SW480 (cell line): Measurements from ENCODE around the gene ENDOG.
"Not testable (repeated sequence)": the region's sequence is repeated elsewhere in the genome, so short reads cannot be mapped to it uniquely, and the experiment has no call there.

ENCODE experiments used
- DNase-seq: peaks from one replicate; pipeline ENCODE4 v3.0.0-alpha.2; 2016; ENCODE audit warnings: low spot score

ENDOG gene

DNA sequence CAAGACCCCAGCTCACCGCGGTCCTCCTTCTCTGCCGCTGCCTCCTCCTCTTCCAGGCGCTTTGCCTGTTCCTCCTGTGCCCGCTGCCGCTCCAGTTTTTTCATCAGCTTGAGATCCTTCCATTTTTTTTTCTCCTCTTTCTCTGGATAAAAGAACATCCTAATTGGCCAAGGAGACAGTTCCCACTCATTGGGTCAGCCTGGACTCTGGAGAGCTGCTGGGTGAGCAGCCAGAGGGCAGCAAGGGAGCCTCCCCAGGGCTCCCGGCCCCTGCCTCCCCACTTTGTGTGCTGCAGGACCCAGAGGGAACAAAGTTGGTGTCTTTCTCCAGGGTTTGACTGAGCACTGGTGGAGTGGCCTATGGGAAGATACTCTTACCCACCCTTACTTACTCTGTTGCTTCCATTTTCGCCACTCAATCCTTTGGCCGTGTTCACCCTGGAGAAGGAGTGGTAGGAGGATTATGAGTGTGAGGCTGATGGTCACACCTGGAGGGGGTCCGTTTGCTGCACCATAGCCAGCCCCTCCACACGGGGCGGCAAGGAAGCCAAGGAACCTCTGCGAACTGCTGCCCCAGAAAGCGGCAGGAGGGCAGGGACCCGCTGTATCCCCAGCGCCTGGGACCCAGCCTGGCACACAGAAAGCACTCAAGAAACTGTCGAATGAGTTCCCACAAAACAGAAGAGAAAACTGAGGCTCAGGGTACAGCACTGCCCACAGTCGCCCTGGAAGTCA lies 10.6 kb downstream of the ENDOG start:
- no peak for DNase-seq

DNA sequence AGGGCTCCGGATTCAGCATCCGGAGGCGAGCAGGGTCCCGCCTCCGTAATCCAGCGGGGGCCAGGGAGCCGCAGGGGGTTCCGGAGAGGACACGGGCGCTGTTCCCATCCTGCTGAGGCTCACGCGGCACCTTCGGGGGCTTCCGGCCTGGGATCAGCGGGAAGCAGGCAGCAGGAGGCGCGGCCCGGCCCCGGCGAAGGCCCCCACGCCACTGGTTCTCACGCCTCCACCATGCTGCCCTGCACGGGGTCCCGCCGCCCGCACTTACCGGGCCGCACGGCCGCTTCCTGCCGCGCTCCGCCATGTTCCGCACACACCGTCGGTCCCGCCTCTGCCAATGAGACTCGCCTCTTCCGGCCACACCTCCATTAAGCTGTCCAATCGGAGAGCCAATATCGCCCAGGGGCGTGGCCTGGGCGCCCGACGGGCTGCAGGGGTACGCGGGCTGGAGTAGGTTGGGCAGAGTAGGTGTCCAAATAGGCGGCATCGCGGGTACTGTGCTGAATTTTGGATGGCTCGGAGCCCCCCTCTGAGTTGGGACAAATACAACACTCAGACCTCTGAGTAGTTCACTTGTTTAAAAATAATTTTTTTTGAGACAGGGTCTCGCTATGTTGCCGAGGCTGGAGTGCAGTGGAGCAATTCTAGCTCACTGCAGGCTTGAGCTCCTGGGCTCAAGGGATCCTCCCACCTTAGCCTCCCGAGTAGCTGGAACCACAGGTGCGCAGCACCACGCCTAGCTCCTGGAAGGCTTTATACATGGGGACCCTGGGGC lies 11.4 kb downstream of the ENDOG start, which contains the start of gene SPOUT1:
SPOUT1 (minus strand) TSS at position 318 of the 775 bp plus-strand sequence; CDS start at position 304, 14 bp downstream.
- peak; percentile 94 for DNase-seq

DNA sequence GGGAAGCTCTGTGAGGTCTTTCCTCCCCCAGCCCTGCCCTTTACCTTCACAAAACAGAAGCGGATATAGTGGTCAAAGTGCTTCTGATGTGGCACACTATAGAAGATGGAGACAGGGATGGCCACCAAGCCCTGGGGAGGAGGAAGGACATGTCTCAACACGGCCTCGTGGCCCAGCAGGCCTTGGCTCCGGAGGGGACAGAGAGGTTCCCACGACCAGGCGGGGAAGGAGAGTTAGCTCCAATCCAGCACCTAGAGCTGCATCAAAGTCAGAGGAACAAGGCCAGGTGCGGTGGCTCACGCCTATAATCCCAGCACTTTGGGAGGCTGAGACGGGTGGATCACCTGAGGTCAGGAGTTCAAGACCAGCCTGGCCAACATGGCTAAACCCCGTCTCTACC lies 15.4 kb downstream of the ENDOG start:
- no peak for DNase-seq

DNA sequence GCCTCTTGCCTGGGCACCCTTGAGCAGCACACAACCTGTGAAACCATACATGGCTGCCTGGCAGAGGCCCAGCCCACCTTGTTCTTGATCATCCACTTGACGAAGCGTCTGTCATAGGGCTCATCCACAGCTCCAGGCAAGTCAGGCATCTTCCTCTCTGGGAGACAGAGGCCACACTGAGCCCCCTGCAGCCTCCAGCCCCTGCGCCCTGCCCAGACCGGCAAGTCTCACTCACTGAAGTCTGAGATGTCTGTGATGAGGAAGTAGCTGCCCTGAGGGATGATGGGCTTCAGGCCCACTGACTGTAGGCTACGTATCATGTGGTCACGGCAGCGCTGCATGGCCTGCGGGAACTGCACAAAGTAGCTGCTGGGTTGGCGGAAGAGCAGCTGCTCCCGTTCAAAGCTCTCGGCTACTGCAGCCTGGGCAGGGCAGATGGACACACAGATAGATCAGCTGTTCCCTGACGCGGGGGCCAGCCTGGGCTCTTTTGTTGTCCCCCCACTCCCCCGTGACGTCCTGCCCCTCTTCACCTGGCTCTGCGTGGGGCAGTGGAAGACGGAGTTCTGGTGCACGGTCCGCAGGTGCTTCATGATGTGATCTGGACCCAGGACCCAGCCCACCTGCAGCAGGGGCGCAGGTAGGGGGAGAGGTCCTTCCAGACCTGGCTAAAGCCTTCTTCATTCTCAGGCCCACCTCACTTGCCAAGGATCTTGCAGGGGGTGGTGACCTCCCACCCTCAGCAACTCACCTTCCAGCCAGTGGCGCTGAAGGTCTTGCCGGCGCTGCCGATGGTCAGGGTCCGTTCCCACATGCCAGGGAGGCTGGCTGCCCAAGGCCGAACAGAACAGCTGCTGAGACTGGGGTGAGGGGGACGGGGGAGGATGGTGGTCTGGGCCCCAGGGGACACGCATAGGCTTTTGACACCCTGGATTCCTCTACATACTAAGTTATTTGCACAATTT lies 17.2 kb downstream of the ENDOG start:
- DNase-seq = no peak

DNA sequence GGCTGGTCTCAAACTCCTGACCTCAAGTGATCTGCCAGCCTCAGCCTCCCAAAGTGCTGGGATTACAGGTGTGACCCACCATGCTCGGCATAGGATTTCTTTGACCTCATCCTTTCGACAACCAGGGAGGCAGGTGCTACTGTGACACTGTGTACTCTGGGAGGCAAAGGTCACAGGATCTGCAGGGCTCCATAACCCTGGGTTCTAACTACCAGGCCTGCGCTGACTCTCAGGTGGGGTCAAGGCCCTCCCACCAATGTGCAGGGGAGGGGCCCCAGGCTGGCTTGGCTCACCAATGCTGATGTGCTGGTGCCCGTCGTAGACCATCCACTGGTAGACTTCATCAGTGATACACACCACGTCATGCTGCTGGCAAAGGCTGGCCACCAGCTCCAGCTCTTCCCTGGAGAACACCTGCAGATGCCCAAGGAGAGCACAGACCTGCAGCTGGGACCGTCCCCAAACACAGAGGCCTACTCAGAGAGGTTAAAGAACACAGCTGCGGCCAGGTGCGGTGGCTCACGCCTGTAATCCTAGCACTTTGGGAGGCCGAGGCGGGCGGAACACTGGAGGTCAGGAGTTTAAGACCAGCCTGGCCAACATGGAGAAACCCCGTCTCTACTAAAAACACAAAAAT lies 18.3 kb downstream of the ENDOG start:
- DNase-seq = no peak

DNA sequence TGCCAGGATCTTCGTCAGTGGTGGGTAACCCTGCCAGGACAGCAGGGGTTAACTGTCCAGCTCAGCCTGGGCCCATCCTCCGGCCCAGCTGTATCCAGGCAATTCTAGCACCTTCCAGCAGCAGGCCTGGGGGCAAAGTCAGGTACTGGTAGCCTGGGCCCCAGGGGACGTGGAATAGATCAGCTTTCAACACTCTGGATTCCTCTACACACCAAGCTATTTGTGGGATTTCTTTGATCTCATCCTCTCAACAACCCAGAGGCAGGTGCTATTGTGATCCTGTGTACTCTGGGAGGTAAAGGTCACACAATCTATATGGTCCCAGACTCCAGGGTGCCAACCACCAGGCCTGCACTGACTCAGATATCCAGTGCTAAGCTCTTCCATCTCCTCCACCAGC lies 20.0 kb downstream of the ENDOG start:
- DNase-seq = peak; percentile 93

DNA sequence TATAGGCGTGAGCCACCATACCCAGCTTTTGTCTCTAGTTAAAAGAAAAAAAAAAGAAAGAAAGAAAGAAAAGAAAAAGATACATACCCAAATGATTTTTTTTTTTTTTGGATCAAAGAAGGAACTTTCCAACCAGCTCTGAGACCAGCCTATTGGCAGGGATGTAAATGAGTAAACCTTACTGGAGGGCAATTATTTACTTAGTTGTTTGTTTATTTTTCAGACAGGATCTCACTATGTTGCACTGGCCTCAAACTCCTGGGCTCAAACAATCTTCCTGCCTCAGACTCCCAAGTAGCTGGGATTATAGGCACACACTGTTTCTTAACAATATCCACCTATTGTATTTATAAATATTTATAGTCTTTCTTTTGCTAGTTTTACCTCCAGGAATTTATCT lies 22.2 kb downstream of the ENDOG start:
- DNase-seq = no peak

DNA sequence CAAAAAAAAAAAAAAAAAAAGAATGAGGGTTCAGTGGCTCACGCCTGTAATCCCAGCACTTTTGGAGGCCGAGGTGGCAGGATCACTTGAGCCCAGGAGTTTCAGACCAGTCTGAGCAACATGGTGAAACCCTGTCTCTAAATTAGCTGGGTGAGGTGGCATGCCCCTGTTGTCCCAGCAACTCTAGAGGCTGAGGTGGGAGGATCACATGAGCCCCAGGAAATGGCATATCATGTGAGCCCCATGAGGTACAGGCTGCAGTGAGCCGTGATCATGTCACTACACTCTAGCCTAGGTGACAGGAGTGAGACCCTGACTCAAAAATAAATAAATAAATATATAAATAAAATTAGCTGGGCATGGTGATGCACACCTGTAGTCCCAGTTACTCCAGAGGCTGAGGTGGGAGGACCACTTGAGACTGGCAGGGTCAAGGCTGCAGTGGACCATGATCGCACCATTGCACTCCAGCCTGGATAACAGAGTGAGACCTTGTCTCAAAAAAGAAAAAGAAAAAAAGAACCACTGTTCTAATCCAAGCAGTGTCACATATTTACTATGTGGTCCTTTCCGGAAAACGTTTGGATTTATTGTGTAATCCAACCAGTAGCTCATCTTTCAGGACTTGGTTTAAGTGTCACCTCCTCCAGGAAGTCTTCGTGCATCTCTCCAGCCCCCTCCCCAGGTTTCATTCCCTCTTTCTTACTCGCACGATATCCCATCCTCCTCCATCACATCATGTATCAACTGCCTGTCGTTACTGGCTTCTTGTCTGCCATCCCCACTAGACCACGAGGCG lies 23.6 kb downstream of the ENDOG start:
- no peak for DNase-seq

DNA sequence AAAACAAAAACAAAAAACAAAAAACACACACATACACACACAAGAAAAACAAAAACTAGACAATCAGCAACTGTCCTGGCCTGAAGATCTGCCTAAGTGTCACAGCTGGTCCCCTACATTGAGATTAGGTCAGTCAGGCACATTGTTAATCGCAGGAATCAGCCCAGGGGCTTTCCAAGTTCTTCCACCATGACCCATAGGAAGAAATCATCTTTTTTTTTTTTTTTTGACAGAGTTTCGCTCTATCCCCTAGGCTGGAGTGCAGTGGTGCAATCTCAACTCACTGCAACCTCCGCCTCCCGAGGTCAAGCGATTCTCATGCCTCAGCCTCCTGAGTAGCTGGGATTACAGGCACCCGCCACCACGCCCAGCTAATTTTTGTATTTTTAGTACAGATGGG lies 24.9 kb downstream of the ENDOG start:
- not testable (repeated sequence) for DNase-seq

DNA sequence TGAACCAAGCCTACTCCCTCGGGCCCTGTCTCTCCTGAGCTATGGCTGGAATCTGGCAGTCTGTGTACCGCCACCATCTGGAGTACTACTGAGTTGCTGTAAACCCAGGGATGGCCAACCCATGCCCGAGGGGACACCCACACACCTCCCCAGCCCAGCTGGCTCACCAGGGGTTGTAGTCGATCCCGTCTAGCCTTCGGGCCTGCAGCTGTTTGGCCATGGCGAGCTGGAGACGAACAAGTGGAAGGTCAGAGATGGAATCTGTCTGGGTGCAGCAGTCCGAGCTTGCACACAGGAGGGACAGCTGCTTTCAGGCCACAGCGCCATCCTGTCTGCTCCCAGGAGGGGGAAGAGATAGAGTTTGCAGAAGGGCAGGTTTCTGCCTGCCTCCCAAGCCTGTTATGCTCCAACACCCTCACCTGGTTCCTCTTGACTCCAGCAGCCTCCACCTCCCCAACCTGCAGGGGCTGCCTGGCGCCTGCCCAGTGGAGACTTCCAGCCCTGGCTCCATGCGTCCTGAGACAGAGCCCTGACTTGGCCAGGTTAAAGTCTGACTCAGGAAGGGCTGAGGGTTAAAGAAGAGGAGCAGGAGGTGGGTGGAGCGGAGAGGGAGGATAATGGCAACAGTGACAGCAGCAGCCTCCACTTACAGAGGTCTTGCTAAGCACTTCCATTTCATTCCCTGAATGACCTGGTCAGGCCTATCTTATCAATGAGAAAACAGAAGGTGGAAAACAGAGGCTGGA lies 27.1 kb downstream of the ENDOG start:
- no peak for DNase-seq

DNA sequence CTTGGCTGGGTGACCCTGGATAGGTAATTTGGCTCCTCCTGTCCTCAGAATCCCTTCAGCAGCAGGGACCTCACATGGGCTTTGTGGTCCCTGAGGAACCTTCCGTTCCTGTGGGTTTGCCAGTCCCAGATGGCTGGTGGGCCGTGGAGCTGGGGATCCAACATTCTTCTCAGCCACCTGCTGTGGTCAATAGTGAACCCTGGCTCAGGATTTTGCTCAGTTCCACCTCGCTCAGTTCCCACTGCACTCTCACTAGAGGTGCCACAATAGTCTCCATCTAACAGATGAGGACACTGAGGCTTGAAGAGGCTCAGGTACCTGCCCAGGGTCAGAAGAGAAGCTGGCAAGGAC lies 28.4 kb downstream of the ENDOG start:
- no peak for DNase-seq

DNA sequence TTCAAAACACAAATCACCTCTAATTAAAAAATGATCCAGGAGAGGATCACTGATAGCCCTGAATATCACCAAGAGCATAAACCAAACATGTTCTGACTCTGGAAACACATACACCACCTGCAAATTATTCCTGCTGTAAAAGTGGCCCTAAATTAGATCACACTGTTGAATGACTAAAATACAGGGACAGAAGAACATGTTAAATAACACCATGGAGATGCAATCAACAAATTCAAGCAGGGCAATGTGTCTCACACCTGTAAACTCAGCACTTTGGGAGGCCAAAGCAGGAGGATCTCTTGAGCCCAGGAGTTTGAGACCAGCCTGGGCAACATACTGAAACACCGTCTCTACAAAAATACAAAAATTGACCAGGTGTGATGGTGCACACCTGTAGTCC lies 29.5 kb downstream of the ENDOG start:
- DNase-seq = no peak

DNA sequence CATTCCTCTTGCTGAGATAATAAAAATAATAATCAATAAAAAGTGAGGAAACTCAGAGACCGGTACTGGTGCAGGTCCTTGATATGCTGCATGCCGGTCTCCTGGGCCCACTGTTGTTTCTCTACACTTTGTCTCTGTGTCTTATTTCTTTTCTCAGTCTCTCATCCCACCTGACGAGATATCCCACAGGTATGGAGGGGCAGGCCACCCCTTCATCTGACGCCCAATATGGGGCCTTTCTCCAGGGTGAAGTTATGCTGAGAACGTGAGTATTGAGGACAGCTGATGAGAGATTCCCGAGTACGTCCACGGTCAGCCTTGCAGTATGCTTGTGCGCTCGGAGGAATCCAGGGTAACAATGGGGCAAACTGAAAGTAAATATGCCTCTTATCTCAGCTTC lies 32.7 kb downstream of the ENDOG start:
- not testable (repeated sequence) for DNase-seq

DNA sequence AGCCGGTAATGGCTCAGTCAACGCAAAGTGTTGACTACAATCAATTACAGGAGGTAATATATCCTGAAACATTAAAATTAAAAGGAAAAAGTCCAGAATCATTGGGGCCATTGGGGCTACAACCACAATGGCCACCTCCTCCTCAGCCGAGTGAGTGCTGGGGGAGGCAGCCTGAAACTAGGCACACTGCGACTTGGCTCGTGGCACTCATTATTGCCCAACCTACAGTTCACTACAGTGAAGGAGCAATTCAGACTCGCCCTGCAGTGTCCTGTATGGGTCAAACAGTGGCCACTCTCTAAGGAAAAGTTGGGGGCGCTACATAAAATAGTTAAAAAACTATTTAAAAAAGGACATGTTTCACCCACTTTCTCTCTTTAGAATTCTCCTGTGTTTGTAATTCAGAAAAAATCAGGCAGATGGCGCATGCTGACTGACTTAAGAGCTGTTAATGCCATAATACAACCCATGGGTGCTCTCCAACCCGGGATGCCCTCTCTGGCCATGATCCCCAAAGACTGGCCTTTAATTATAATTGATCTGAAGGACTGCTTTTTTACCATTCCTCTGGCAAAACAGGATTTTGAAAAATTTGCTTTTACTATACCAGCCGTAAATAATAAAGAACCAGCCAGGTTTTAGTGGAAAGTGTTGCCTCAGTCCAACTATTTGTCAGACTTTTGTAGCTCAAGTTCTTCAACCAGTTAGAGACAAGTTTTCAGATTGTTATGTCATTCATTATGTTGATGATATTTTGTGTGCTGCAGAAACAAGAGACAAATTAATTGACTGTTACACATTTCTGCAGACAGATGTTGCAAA lies 33.7 kb downstream of the ENDOG start:
- peak; percentile 50 for DNase-seq

DNA sequence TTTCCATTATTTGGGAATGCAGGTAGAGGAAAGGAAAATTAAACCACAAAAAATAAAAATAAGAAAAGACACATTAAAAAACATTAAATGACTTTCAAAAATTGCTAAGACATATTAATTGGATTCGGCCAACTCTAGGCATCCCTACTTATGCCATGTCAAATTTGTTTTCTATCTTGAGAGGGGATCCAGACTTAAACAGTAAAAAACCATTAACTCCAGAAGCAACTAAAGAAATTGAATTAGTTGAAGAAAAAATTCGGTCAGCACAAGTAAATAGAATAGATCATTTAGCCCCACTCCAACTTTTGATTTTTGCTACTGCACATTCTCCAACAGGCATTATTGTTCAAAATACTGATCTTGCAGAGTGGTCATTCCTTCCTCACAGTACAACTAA lies 34.3 kb downstream of the ENDOG start:
- DNase-seq = not testable (repeated sequence)

DNA sequence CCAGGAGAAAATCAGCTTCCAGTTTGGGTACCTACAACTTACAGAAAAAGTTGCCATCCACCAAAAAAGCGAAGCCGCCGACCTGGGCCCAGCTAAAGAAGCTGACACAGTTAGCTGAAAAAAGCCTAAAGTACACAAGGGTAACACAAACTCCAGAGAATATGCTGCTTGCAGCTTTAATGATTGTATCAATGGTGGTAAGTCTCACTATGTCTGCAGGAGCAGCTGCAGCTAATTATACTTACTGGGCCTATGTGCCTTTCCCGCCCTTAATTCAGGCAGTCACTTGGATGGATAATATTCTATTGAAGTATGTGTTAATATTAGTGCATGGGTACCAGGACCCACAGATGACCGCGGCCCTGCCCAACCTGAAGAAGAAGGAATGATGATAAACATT lies 36.2 kb downstream of the ENDOG start:
- not testable (repeated sequence) for DNase-seq

DNA sequence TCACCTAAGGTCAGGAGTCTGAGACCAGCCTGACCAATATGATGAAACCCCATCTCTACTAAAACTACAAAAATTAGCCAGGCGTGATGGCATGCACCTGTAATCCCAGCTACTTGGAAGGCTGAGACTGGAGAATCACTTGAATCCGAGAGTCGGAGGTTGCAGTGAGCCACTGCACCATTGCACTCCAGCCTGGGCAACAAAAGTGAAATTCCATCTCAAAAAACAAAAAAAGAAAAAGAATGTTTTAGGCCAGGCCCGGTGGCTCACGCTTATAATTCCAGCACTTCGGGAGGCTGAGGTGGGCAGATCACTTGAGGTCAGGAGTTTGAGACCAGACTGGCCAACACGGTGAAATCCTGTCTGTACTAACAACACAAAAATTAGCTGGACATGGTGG lies 40.2 kb downstream of the ENDOG start:
- DNase-seq = not testable (repeated sequence)

DNA sequence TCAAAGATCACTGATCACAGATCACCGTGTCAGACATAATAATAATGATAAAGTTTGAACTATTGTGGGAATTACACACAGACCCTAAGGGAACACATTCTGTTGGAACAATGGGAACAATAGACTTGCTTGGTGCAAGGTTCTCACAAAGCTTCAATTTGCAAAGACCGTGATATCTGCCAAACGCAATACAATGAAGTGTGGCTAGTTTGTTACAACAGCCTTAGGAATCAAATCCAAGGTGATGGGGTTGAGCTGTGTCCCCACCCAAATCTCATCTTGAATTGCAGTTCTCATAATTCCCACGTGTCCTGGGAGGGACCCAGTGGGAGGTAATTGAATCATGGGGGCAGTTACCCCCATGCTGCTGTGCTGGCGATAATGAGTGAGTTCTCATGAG lies 42.6 kb downstream of the ENDOG start:
- DNase-seq = no peak

DNA sequence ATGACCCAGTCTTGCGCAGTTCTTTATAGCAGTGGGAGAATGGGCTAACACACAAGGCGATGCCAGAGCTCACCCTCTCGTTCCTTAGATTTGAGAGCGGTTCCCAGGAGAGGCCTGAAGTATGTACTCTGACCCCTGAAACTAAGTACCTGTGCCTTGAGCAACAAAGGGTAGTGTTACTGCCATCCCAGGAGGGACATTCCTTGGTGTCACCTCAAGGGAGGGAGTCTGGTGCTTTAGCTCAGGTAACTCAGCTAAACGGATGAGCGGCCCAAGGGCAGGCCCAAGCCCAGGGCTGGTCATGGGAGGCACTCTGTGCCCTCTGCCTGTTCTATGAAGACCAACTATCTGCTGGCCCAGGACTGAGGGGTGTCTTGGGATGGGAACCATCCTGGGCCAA lies 43.2 kb downstream of the ENDOG start:
- DNase-seq = no peak
